ENCODE measurements around the gene NR6A1. TPM values are rescaled to one million over a fixed set of nuclear protein-coding genes. Genes with fewer than 3 reads are reported as not detected.

Gene NR6A1
- polyA plus RNA-seq, 6 donors from 2014 or later, result 0.08 to 0.11 TPM; not detected in 4

DNA sequence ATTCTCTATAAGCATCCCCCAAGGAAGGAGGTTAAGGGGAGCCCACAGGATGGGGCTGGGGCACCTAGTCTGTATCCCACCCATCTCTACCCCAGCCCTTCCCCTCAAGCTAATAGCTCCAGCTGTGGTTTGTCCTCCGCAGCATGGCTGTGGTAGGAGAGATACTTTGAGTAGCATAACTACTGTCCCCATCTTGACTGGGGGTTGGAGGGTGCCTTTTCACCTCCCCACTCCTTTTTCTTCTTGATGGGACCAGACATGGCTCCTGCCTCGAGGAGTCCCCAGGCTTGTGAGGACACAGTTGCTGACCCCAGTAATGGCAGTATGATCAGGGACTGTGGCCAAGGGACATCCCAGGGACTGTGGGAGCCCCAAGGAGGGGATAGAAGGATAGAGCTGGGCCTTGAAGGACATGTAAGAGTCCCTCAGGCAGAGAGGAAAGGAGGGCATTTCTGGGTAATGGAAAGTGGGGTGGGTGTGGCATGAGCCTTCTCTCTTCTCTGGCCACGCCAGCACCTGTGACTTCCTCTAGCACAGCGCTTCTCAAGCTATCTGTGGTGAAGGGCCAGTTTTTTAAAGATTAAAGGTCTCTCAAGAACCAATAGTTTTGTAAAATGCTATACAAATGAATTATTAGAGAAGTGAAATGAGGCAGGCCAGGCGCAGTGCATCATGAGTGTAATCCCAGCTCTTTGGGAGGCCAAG, 19.8 kb upstream of the NR6A1 start:
- ATAC-seq (ENCODE audit: low read depth in 2 of 2) (peak; percentile 62 to 67), DNase-seq (no peak)
- Mint-ChIP-seq H3K4me1 (peaks cover 14 to 26% (median 23%) of the 10 kb centered on the region in 3 donors), H3K27me3 (no peaks in the 10 kb centered on the region), H3K4me3 (peak overlapping the region in 3 of 8 donors; percentile 18 to 74 (median 43)), H3K9me3 (no peaks in the 10 kb centered on the region), H3K27ac (peak overlapping the region in 5 of 6 donors; percentile 11 to 74 (median 51)), H3K36me3 (no peaks in the 10 kb centered on the region)

DNA sequence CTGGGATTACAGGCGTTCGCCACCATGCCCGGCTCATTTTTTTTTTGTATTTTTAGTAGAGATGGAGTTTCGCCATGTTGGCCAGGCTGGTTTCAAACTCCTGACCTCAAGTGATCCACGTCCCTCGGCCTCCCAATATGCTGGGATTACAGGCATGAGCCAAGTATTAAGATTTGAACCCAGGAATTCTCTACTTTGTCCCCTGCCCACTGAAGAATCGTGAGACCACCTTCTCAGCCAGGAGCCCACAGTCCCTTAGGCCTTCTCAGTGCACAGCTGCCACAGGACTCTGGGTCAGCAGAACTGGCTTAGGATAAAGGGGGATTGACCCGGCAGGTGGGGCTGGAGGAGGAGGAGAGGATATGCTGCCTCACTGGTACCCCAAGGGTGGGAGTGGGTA, 19.2 kb upstream of the NR6A1 start:
- ATAC-seq (ENCODE audit: low read depth in 2 of 2) (no peak), DNase-seq (no peak)
- Mint-ChIP-seq H3K4me3 (peak overlapping the region in 1 of 8 donors; percentile 40), H3K36me3 (no peaks in the 10 kb centered on the region), H3K27ac (peak overlapping the region in 2 of 6 donors; percentile 15 to 63), H3K27me3 (no peaks in the 10 kb centered on the region), H3K9me3 (no peaks in the 10 kb centered on the region), H3K4me1 (peaks cover 14 to 21% (median 19%) of the 10 kb centered on the region in 3 donors)

DNA sequence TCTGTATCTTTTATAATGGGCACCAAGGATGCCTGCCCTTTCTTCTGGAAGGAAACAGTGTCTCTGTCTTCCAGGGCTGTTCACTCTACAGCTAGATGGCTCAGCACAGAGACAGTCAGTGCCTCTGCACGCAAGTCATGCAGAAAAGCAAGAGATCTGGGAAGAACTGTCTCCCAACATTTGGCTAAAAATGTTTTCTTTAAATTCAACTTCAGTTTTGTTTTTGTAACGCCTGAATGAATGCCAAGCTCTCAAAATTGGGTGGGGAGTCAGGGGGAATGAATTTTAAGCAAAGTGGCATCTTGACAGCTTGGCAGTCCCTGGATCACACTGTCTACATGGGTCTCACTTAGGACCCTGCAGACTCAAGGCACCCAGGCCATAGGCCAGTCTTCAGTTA, 18.4 kb upstream of the NR6A1 start:
- Mint-ChIP-seq H3K4me1 (peaks cover 14 to 21% (median 19%) of the 10 kb centered on the region in 3 donors), H3K4me3 (no peak overlapping the region), H3K9me3 (no peaks in the 10 kb centered on the region), H3K36me3 (no peaks in the 10 kb centered on the region), H3K27me3 (no peaks in the 10 kb centered on the region), H3K27ac (no peak overlapping the region)
- DNase-seq (no peak), ATAC-seq (ENCODE audit: low read depth in 2 of 2) (no peak)

DNA sequence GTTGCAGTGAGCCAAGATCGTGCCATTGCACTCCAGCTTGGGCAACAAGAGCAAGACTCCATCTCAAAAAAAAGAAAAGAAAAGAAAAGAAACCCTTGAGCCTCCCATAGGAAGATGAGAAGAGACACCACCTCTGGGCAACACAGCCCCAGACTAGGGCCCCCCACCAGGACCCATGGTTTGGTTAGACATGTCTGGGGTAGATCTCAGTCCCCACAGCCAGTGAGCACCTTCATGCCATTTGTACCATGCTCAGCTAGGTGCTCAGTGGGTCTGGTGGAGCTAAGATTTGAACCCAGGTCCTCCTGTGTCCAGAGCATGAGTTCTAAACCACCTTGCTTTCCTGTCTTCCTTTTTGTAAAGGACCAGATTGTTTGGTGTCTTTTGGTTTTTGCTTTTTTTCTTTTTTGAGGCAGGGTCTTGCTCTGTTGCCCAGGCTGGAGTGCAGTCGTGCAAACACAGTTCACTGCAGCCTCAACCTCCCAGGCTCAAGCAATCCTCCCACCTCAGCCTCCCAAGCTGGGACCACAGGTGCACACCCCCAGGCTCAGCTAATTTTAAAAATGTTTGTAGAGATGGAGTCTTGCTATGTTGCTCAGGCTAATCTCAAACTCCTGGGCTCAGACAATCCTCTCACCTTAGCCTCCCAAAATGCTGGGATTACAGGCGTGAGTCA, 17.6 kb upstream of the NR6A1 start:
- Mint-ChIP-seq H3K9me3 (no peaks in the 10 kb centered on the region), H3K27me3 (no peaks in the 10 kb centered on the region), H3K27ac (no peak overlapping the region), H3K4me3 (no peak overlapping the region), H3K4me1 (peaks cover 14 to 21% (median 19%) of the 10 kb centered on the region in 3 donors), H3K36me3 (no peaks in the 10 kb centered on the region)
- no peak for DNase-seq
- ATAC-seq (ENCODE audit: low read depth in 2 of 2), result no peak

DNA sequence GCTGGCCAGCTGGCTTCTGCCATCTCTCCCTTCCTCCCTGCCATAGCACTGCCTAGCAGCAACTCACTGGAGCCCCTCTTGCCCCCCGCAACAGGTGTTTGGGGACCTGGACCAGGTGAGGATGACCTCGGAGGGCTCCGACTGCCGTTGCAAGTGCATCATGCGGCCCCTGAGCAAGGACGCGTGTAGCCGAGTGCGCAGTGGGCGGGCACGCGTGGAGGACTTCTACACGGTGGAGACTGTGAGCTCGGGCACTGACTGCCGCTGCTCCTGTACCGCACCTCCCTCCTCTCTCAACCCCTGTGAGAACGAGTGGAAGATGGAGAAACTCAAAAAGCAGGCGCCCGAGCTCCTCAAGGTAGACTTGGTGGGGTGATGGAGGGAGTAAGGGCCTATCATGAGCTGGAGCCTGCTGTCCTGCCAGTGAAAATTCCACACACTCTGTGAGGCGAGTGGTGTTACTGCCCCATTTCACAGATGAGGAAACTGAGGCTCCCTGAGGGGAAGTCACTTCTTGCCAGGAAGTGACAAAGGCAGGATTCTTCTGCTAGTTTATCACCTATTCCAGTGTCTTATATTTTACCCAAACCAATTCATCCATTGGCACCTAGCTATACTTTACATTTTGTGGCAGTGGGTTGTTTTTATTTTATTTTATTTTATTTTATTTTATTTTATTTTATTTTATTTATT, 15.9 kb upstream of the NR6A1 start:
- H3K27me3 Mint-ChIP-seq, result no peaks in the 10 kb centered on the region
- H3K27ac Mint-ChIP-seq, result no peak overlapping the region
- H3K4me3 Mint-ChIP-seq, result no peak overlapping the region
- H3K4me1 Mint-ChIP-seq, result peaks cover 11 to 17% (median 14%) of the 10 kb centered on the region in 3 donors
- no peaks in the 10 kb centered on the region for H3K36me3 Mint-ChIP-seq
- ATAC-seq (ENCODE audit: low read depth in 2 of 2) (no peak), DNase-seq (no peak)
- no peaks in the 10 kb centered on the region for H3K9me3 Mint-ChIP-seq

DNA sequence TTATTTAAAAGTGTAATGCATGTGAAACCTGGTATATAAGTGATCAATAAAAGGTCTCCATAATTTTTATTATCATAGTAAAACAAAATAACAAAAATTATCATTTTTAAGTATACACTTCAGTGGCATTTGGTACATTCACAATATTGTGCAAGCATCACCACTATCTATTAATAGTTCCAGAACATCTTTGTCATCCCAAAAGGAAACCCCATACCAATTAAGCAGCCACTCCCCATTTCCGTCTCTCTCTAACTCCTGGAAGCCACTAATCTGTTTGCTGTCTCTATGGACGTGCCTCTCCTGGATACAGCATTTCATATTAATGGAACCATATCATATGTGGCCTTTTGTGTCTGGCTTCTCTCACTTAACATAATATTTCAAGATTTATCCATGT, 13.4 kb upstream of the NR6A1 start:
- no peak overlapping the region for H3K4me3 Mint-ChIP-seq
- H3K4me1 Mint-ChIP-seq, result no peaks in the 10 kb centered on the region
- no peak for ATAC-seq (ENCODE audit: low read depth in 2 of 2)
- H3K27ac Mint-ChIP-seq, result no peak overlapping the region
- no peaks in the 10 kb centered on the region for H3K9me3 Mint-ChIP-seq
- DNase-seq, result no peak
- no peaks in the 10 kb centered on the region for H3K36me3 Mint-ChIP-seq
- H3K27me3 Mint-ChIP-seq, result no peaks in the 10 kb centered on the region

DNA sequence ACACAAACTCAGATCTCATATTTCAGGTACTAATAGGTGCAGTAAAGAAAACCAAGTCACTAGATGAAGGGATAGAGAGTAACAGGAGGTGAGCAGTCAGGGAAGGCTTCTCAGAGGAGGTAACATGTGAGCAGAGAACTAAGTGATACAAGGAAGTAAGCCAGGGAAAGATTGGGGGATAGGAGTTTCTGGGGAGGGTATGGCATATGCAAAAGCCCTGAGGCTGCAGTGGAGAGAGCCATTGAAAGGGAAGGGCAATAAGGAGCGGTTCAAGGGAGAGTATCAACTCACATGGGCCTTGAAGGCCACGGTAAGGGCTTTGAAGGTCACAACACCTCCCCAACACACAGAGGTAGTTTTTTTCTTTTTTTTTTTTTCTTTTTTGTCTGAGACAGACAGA, 12.7 kb upstream of the NR6A1 start:
- H3K9me3 Mint-ChIP-seq, result no peaks in the 10 kb centered on the region
- no peak for DNase-seq
- H3K36me3 Mint-ChIP-seq, result no peaks in the 10 kb centered on the region
- no peak overlapping the region for H3K4me3 Mint-ChIP-seq
- no peaks in the 10 kb centered on the region for H3K4me1 Mint-ChIP-seq
- no peak for ATAC-seq (ENCODE audit: low read depth in 2 of 2)
- peak overlapping the region in 1 of 6 donors; percentile 9 for H3K27ac Mint-ChIP-seq
- H3K27me3 Mint-ChIP-seq, result no peaks in the 10 kb centered on the region

DNA sequence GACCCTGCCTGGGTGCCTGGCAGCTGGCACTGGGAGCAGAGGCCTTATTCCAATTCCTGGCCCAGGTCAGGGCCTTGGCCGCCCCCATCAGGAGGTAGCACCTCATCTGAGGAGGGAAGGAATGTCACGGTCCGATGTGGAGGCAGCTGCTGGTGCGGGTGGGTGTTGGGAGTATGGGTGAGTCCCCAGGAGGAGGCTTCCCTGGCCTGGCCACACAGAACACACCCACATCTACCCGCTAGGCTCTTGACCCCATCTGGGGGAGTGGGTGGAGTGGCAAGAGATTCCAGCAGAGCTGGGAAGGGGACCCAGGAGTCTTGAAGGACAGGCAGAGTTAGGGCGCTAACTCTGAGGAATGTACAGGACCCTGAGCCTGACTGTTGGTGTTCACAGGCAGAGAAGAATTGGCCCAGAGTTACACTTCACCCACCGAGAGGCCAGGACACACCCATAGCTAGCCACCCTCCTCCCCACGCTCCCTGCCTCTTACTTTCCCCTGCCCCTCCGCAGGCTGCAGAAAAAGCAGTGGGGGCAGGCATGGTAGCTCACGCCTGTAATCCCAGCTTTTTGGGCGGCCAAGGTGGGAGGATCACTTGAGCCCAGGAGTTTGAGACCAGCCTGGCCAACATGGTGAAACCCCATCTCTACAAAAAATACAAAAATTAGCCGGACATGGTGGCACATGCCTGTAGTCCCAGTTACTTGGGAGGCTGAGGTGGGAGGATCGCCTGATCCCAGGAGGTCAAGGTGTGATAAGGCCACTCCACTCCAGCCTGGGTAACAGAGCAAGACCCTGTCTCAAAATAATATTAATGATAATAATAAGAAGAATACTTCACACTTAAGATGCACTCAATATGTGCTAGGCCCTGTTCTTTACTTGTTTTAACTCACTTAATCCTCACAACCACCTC, 11.8 kb upstream of the NR6A1 start:
- H3K4me1 Mint-ChIP-seq, result no peaks in the 10 kb centered on the region
- H3K36me3 Mint-ChIP-seq, result no peaks in the 10 kb centered on the region
- H3K27ac Mint-ChIP-seq, result peak overlapping the region in 1 of 6 donors; percentile 33
- H3K9me3 Mint-ChIP-seq, result no peaks in the 10 kb centered on the region
- no peak overlapping the region for H3K4me3 Mint-ChIP-seq
- DNase-seq (no peak), ATAC-seq (ENCODE audit: low read depth in 2 of 2) (no peak)
- H3K27me3 Mint-ChIP-seq, result peaks cover 0 to under 1% (median under 1%) of the 10 kb centered on the region in 3 donors

DNA sequence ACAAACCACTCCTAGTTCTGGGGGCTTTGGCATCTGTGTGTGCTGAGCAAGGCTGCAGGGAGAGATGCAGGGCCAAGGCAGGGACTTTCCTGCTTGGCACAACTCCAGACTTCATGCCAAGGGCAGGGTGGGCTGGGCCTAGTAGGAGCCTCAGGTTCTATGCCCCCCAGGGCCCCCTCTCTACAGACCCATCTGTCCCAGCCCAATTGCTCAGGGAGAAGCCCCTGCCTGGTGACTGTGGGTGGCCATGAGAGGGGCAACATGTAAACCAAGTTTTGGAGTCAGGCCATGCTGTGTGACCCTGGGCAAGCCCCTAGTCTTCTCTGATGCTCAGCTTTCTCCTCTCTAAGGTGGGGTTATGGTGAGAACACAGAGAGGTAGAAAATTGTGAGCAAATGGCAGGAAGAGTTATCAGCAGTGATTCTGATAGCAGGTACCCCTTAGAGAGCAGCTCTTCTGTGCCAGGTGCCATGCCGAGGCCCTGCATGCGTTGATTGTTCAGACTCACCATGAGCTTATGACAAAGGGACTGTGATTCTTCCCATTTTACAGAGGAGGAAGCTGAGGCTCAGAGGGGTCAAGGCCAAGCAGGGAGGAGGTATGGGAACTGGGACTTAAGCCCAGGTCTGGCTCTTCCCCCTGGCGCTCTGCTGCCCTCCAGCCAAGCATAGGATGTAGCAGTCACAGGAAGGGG, 11.0 kb upstream of the NR6A1 start:
- no peak overlapping the region for H3K4me3 Mint-ChIP-seq
- no peaks in the 10 kb centered on the region for H3K9me3 Mint-ChIP-seq
- H3K27me3 Mint-ChIP-seq, result peaks cover 0 to 5% (median 4%) of the 10 kb centered on the region in 3 donors
- H3K27ac Mint-ChIP-seq, result peak overlapping the region in 1 of 6 donors; percentile 33
- no peaks in the 10 kb centered on the region for H3K36me3 Mint-ChIP-seq
- H3K4me1 Mint-ChIP-seq, result no peaks in the 10 kb centered on the region
- DNase-seq (no peak), ATAC-seq (ENCODE audit: low read depth in 2 of 2) (no peak)

DNA sequence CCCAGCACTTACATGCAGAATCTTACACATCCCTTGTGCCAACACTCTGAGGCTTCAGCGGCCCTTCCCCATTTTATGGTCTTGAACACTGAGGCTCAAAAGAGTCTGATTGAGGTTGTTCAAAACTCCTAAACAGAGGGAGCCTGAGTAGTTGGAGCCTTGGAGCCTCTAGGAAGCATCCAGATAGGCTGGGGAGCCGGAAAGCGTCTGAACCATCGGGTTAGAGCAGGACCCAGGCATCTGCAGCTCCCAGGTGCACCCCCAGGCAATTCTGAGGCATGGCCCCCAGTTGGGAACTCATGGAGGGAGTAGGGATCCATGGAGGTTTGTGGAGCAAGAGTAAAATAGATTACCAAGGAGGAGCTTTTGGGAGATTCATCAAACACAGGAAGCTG, 9.6 kb upstream of the NR6A1 start:
- H3K4me3 Mint-ChIP-seq, result no peak overlapping the region
- ATAC-seq (ENCODE audit: low read depth in 2 of 2) (no peak), DNase-seq (no peak)
- H3K4me1 Mint-ChIP-seq, result peaks cover 6 to 10% (median 10%) of the 10 kb centered on the region in 3 donors
- no peaks in the 10 kb centered on the region for H3K36me3 Mint-ChIP-seq
- no peaks in the 10 kb centered on the region for H3K9me3 Mint-ChIP-seq
- peaks cover 10 to 15% (median 13%) of the 10 kb centered on the region in 3 donors for H3K27me3 Mint-ChIP-seq
- H3K27ac Mint-ChIP-seq, result peak overlapping the region in 2 of 6 donors; percentile 4 to 63

DNA sequence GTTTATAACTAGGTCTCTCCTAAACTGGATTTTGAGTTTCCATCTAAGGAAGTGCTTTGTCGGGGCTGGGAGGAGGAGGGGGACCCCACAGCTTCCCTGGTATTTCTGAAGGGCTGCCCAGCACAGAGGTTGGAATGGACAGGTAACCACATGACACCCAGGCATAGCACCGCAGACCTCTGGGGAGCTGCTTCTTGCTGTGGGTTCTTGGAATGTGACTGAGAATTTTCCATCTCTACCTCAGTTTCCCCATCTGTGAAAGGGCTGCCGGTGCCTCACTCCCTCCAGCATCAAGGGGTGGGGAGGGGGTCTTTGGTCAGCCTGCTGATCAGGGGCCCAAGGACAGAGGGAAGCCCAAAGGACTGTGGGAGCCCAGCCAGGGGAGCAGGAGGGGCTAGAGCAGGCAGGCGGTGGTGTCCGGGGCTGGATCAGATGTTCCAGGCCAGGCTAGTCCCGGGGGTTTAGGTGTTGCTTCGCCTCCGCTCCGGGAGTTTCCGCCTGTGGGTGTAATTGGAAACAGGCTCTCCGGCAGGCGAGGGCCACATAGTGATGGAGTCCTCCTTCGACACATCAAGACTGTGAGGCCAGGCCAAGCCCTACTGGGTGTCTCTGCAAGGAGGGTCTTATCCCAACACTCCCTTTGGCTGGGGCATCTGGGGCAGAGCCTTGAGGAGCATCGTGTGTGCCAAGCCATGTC, 9.1 kb upstream of the NR6A1 start:
- Mint-ChIP-seq H3K4me1 (peaks cover 6 to 14% (median 11%) of the 10 kb centered on the region in 3 donors), H3K27me3 (peaks cover 12 to 19% (median 16%) of the 10 kb centered on the region in 3 donors), H3K4me3 (peak overlapping the region in 1 of 8 donors; percentile 42), H3K27ac (peak overlapping the region in 1 of 6 donors; percentile 49), H3K36me3 (no peaks in the 10 kb centered on the region), H3K9me3 (no peaks in the 10 kb centered on the region)
- no peak for DNase-seq
- ATAC-seq (ENCODE audit: low read depth in 2 of 2), result no peak

All from naive B cell (primary cell).